NCI-H1694 (cell line): Measurements from ENCODE around the gene SIGLEC11.
"Not testable (repeated sequence)": the region's sequence is repeated elsewhere in the genome, so short reads cannot be mapped to it uniquely, and the experiment has no call there.

ENCODE experiments used
- DNase-seq: peaks from one replicate; lab custom pipeline; 2025; lab: John Stamatoyannopoulos, UW

Gene SIGLEC11

GRCh38 chr19:49981603-49982593, 20.9 kb upstream of the SIGLEC11 start:
- no peak for DNase-seq

DNA sequence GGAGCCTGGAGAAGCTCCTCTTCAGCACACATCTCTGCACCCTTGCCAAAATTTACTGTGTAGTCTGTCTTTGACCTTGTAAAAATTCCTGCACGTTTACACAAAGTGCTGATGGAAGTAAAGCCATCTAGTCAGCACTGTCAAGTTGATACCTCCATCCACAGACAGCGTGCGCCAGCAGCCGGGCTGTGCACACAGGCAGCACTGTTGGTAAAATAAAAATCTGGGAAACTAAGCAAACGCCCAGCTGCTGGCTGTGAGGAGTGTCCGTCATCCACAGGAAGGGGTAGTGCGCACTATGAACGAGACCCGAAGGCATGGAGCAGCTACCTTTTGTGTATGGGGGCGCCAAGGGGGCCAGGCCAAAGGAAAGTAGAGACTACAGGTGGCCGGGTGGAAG, 17.4 kb upstream of the SIGLEC11 start:
- no peak for DNase-seq

DNA sequence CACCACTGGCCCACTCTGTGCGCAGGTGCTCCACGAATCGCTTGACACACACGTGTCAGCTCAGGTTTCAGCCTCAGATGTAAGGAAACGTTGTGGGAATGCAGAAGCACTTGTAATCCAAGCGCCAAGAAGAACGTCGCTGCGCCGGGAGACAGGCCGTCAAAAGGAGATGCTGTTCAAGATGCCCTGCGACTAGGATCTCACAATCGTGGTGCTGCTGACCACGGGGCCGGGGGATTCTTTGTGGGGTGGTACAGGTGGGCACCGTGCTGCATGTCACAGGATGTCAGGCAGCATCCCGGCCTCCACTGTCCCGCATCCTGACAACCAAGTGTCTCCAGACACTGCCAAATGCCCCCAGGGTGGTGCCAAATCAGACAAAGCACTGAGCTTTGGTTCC, 16.9 kb upstream of the SIGLEC11 start:
- DNase-seq: no peak

DNA sequence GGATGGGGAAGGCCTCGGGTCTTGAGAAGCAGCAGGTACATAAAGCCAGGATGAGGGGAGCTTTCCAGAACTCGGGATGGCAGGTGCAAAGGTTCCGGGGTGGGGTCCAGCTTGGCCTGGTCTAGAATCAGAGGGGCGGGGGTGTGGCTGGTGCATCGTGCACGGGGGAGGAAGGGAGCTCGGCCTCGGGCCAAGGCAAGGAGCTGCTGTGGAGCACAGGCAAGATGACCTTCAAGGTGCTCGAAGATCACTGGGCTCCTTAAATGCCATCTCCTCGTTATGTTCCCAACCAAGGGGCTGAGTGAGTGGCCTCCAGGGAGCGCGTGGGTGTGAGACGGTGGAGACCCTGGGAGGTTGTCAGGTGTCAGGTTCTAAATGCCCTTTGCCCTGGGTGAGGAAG, 16.1 kb upstream of the SIGLEC11 start:
- DNase-seq: no peak

DNA sequence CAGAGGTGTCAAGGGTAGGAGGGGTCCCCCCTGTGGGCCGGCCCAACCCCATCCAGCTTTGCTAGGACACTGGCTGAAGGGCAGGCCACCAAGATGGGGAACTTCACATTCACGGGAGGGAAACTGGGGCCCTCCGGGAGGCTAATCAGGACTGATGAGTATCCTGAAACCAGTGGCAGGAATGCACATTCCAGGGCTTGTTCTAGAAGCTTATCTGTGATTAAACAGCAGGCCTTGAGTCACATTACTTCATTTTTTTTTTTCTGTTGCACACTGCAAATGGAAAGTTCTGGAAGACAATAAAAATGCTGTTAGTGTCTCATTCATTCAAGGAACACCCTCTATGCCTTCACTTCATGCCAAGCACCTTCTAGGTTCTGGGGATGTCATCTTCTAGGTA, 15.5 kb upstream of the SIGLEC11 start:
- no peak for DNase-seq

- DNase-seq: no peak
Observed at GRCh38 chr19:49975051-49975450, 14.1 kb upstream of the SIGLEC11 start.

- no peak for DNase-seq
Observed at GRCh38 chr19:49973987-49974386, 13.0 kb upstream of the SIGLEC11 start.

DNA sequence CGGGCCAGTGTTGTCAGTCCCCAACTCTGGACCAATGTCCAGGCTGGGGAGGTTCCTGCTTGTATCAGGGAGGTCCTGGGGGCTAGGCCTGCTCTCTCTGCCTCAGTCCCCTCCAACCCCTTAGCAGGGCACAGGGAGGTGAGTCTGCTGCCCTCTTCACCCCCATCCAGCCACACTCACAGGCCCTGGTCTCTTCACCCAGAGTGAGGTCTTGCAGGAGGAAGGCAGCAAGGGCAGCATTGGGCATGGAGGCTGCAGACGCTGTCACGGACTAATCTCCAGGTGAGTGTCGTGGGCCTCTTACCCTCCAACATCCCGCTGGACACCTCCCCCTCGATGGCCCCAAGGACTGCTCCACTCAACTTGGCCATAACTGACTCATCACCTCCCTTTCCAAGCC, 11.9 kb upstream of the SIGLEC11 start:
- no peak for DNase-seq

- no peak for DNase-seq
Observed at GRCh38 chr19:49971991-49972411, 11.0 kb upstream of the SIGLEC11 start.

DNA sequence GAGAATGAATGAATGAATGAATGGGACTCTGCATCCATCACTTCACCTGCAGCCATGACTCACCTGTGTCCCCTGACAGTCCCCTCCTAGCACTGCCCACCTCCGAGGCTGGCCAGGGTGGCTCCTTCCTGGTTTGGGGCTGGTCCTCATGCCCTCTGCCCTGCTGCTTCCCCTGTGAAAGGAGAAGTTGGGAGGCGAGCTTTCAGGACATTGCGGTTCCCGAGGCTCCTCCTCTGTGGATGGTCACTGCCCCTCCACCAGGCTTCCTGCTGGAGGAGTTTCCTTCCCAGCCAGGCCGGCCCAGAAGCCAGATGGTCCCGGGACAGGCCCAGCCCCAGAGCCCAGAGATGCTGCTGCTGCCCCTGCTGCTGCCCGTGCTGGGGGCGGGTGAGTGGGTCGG, 8.4 kb upstream of the SIGLEC11 start:
- not testable (repeated sequence) for DNase-seq

DNA sequence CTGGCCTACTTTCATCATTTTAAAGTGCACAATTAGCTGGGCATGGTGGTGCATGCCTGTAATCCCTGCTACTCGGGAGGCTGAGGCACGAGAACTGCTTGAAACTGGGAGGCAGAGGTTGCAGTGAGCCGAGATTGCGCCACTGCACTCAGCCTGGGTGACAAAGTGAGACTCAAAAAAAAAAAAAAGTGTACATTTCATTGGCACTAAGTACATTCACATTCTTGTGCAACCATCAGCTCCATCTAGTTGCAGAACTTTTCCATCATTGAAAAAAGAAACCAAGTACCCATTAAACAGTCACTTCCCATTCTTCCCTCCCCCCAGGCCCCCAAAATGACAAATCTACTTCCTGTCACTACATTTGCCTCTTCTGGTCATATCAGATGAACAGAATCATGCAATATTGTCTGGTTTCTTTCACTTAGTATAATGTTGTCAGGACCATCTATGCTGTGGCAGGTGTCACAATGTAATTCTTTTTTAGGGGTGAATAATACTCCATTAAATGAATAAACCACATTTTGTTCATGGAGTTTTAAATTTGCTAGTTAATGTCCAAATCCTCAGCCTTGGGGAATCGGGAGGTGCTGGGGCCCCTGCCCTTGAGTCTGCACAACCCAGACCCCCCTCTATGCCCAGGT, 7.4 kb upstream of the SIGLEC11 start:
- no peak for DNase-seq

GRCh38 chr19:49959892-49960291, 1.1 kb downstream of the SIGLEC11 start:
- DNase-seq: not testable (repeated sequence)

DNA sequence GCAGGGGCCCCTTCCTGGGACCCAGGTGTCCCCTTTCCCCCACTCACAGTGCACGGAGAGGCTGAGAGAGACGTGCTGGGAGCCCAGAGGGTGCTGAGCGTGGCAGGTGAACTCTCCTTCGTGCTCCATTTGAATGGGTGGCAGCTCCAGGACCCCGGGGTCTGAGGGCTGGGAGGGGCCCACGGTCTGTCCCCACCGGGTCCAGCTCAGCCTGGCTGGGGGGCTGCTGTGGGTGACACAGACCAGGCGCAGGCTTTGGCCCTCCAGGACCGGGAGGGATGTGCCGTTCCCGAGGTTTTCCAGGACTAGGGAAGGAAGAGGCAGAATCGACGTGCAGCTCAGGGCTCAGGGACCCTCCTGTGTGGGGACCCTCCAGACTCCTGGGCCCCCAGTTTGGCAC, 2.4 kb downstream of the SIGLEC11 start:
- not testable (repeated sequence) for DNase-seq

DNA sequence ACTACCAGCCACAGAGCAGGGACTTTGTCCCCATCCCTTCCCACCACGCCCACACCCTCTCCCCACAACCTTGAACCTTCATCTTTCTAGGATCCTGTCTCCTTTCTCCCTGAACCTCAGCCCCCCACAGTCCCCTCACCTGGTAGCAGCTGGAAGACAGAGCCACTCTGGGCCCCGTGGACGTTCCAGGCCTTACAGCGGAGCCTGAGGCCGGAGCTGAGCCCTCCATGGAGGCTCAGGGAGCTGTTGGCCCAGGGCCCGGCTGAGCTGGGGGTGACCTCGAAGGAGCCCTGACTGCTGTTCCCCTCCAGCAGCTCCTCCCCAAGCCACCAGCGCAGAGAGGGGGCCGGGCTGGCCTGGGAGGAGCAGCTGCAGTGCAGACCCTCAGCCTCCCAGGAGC, 2.8 kb downstream of the SIGLEC11 start:
- not testable (repeated sequence) for DNase-seq

- DNase-seq: no peak
Observed at GRCh38 chr19:49957262-49957915, 3.6 kb downstream of the SIGLEC11 start.

DNA sequence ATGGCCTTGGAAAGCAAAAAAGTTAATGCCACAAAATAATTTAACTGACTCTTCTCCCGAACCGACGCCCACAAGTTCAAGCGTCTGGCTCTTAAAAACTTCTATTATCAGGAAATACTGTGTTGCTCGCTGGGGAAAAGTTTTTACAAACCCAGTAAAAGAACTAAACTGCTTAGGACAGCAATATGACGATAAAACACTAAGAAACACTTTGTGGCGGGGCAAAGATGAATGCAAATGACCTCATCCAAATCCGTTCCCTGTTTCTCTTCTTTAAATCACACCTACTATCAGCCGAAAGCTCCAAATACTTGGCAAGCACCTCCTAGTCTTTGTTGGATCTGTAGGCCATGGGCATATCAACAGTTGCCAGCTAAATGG, 4.9 kb downstream of the SIGLEC11 start:
- no peak for DNase-seq

DNA sequence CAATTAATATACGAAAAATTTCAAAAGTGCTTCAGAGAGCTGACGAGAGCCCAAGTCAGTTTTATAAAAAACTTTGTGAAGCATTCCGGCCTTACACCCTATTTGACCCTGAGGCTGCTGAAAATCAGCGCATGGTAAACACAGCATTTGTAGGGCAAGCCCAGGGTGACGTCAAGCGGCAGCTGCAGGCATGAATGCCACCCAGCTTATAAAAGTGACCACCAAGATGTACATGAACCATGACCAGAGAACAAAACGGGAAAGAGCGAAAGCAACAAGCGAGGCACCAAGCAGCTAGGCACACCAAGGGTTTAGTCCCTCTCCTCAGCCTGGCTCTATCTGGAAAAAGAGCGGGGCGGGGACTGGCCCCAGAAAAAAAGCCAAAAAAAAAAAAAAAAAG, 6.0 kb downstream of the SIGLEC11 start:
- no peak for DNase-seq

DNA sequence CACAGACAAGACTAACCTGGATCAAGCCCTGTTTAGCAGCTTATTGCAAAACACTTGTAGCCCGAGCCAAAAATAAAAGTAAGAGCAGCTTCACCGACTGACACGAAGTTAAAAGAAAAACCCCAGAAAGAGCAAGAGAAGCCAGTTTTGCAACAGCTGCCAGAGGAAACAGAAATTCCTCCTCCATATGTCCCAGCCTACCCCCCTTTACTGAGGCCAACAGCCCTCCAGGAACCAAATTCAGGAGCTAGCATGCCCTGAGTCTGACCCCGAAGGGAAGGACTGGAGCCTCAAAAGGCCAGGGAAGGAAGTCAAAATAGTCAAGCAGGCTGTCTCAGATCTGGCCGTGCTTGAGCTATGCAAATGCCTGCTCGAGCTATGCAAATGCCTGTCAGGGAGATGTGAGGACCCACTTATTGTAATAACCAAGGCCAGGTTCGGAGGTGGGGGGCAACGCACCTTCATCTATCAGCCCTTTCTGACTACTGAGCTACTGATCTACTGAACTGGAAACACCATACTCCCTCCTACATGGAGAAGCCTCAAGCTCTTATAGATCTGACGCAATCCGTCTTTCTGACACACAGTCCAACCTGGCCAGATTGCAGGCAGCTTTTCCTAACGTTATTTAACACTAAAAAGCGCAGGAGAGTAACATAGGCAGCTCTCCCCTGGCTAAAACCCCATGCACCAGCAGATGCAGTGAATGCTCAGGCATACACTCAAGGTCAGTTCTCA, 6.7 kb downstream of the SIGLEC11 start:
- DNase-seq: no peak

DNA sequence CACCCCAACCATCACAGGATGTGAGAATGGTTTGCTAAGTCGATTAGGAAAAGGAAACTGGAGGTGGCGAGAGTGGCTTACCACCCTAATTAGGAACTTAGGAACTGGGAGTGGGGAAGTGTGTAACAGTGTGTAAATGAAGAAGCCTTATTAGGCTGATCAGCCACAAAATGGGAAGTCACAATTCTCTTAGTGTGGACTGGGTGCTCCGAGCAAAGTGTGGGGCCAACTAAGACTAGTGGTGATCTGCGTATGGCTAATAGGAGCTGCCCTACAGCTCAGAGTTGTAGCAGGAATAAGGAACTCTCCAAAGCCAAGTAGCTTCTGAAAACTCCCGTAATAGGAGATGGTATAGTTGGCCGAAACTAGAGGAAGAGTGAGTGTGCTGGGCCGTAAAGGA, 7.6 kb downstream of the SIGLEC11 start:
- DNase-seq: no peak

DNA sequence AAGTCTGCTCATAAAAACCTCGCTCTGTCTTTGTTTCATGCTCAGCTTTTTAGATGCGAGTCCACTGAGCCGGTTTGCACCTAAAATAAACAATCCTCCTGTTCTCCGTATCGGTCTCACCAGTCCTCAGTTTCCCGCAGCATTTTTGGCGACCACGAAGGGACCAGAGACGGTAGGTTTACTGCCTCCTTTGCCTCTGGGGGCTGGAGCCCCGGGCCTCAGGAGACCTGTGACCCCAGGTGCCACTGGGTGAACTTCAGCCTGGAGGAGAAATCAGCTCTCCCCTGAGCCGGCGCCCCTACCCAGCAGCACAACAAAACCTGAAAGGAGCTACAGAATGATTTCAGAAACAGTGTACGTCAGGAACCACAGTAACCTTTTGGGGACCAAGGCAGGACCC, 8.1 kb downstream of the SIGLEC11 start:
- DNase-seq: no peak

- DNase-seq: no peak
Observed at GRCh38 chr19:49952479-49952836, 8.5 kb downstream of the SIGLEC11 start.

GRCh38 chr19:49951806-49952478, 9.0 kb downstream of the SIGLEC11 start:
- DNase-seq: no peak
